Measurements from ENCODE around the gene CYP1A2. TPM values are rescaled to one million over a fixed set of nuclear protein-coding genes. Genes with fewer than 3 reads are reported as not detected.

Gene CYP1A2
- total and polyA plus RNA-seq, 11 donors: not detected

GRCh38 chr15:74752011-74752410 is 3.4 kb downstream of the CYP1A2 start:
- ATAC-seq (no peak), DNase-seq (no peak)
- H3K36me3 ChIP-seq: no peaks in the 10 kb centered on the region
- no peaks in the 10 kb centered on the region for H3K4me1 ChIP-seq
- H3K9me3 ChIP-seq: no peaks in the 10 kb centered on the region
- TF ChIP-seq POLR2A (IDR thresholded peaks at IDR 0.05) (no peak), CTCF (IDR thresholded peaks at IDR 0.05) (no peak)
- H3K27me3 ChIP-seq: no peaks in the 10 kb centered on the region
- H3K27ac ChIP-seq: no peak overlapping the region
- intact Hi-C loops (cut with DNase I): no loop called here
- 68 to 80% (median 75%) methylated on average over 8 of the region's 8 CpGs for WGBS, 4 donors
- no peak overlapping the region for H3K4me3 ChIP-seq

DNA sequence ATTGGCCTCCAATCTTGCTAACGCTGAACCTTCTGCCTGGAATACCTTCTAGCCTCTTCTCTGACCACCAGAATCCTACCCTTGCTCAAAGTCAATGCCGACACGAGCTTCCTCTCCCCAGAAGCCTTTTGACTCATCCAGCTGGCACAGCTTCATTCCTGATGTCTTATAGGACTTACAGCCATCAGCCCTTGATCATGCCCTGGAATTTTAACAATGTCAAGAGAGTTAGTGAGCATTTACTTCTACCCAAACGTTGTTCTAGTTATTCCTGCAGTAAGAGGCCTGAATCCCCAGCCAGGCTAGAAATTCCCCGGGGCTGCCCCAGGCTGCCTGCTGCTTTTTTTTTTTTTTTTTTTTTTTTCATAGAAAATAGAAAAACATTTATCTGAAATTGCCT is 3.9 kb downstream of the CYP1A2 start:
- Histone ChIP-seq H3K4me1 (no peaks in the 10 kb centered on the region), H3K36me3 (no peaks in the 10 kb centered on the region), H3K9me3 (no peaks in the 10 kb centered on the region), H3K4me3 (no peak overlapping the region), H3K27ac (no peak overlapping the region), H3K27me3 (no peaks in the 10 kb centered on the region)
- 55 to 60% (median 57%) methylated on average over 5 of the region's 5 CpGs for WGBS, 4 donors
- DNase-seq: no peak
- ATAC-seq: no peak
- TF ChIP-seq POLR2A (IDR thresholded peaks at IDR 0.05) (no peak), CTCF (IDR thresholded peaks at IDR 0.05) (no peak)
- intact Hi-C loops (cut with DNase I): no loop called here

GRCh38 chr15:74754593-74755215 is 6.1 kb downstream of the CYP1A2 start:
- Histone ChIP-seq H3K27ac (no peak overlapping the region), H3K4me3 (no peak overlapping the region), H3K27me3 (no peaks in the 10 kb centered on the region), H3K36me3 (no peaks in the 10 kb centered on the region), H3K4me1 (no peaks in the 10 kb centered on the region), H3K9me3 (no peaks in the 10 kb centered on the region)
- WGBS, 4 donors: 75 to 86% (median 81%) methylated on average over 20 of the region's 20 CpGs
- ATAC-seq: no peak
- TF ChIP-seq CTCF (IDR thresholded peaks at IDR 0.05) (no peak), POLR2A (IDR thresholded peaks at IDR 0.05) (no peak)
- intact Hi-C loops (cut with DNase I): no loop called here
- no peak for DNase-seq

GRCh38 chr15:74758736-74759135 is 10.1 kb downstream of the CYP1A2 start:
- 89 to 97% (median 93%) methylated on average over 8 of the region's 8 CpGs for WGBS, 4 donors
- intact Hi-C loops (cut with DNase I): no loop called here

More at GRCh38 chr15:74758736-74759135, 10.1 kb downstream of the CYP1A2 start:
- H3K4me1 ChIP-seq: peaks cover 0 to 15% (median 0%) of the 10 kb centered on the region in 12 donors
- H3K27me3 ChIP-seq: no peaks in the 10 kb centered on the region
- no peak overlapping the region for H3K4me3 ChIP-seq
- no peaks in the 10 kb centered on the region for H3K9me3 ChIP-seq
- no peak for DNase-seq
- ATAC-seq: no peak
- no peaks in the 10 kb centered on the region for H3K36me3 ChIP-seq
- TF ChIP-seq CTCF (IDR thresholded peaks at IDR 0.05) (no peak), POLR2A (IDR thresholded peaks at IDR 0.05) (no peak)
- no peak overlapping the region for H3K27ac ChIP-seq
